Prostate gland (tissue), 2 donors: ENCODE results near the gene BCL2A1. TPM values are rescaled to one million over a fixed set of nuclear protein-coding genes. Genes with fewer than 3 reads are reported as not detected.
"Not testable (repeated sequence)": the region's sequence is repeated elsewhere in the genome, so short reads cannot be mapped to it uniquely, and the experiment has no call there.

ENCODE experiments used
- DNase-seq: peaks from one replicate; pipeline ENCODE4 v3.0.0-alpha.2; 2019; ENCODE audit warnings: low spot score
- H3K27ac ChIP-seq, 2 donors: fragments of 200-600 bp; sonication (generic); 2 replicates each; pipeline ENCODE4 v1.5.1; 2017 to 2019
- H3K27me3 ChIP-seq: fragments of 200-600 bp; sonication (generic); replicated peaks from 2 replicates; pipeline ENCODE4 v1.5.1; 2019; ENCODE audit not compliant: insufficient read depth
- H3K36me3 ChIP-seq, 2 donors: fragments of 200-600 bp; sonication (generic); 1 replicate in 1 of 2; 2 replicates in 1 of 2; pipeline versions ENCODE4 v1.5.1 to v1.8.1; 2017 to 2019
- H3K4me1 ChIP-seq: fragments of 200-600 bp; sonication (generic); replicated peaks from 2 replicates; pipeline ENCODE4 v1.5.1; 2019
- H3K4me3 ChIP-seq, 2 donors: fragments of 200-600 bp; sonication (generic); 2 replicates each; pipeline ENCODE4 v1.5.1; 2017 to 2019
- H3K9me3 ChIP-seq: fragments of 200-600 bp; sonication (generic); 2 replicates; pipeline ENCODE4 v1.5.1; 2017
- CTCF ChIP-seq, 4 experiments: fragments of 200-600 bp in 2 of 4; fragments of 450-650 bp in 2 of 4; sonication (generic) in 2 of 4; IDR thresholded peaks; 1 replicate in 3 of 4; 2 replicates in 1 of 4; pipeline ENCODE4 v1.5.1; 2016 to 2019; ENCODE audit warnings: antibody characterized with exemption in 4 of 4, mild to moderate bottlenecking in 2 of 4, moderate library complexity in 2 of 4
- POLR2A ChIP-seq: fragments of 450-650 bp; IDR thresholded peaks from one replicate; pipeline ENCODE4 v1.6.1; 2016; ENCODE audit warnings: antibody characterized with exemption, mild to moderate bottlenecking
- POLR2AphosphoS5 ChIP-seq: sonication (generic); formaldehyde crosslinking; IDR thresholded peaks from one replicate; pipeline ENCODE4 v1.6.1; 2017; ENCODE audit warnings: antibody characterized with exemption
- WGBS: methylation state at CpG from one replicate; pipeline ENCODE4 v1.1.5; 2018; 5-methylcytosine and 5-hydroxymethylcytosine counted together
- intact Hi-C: fragments of 100-400 bp; cut with DNase I; formaldehyde crosslinking; loops from one replicate; pipeline ENCODE4 v1.14.2; 2022
- total RNA-seq, 2 donors: library from RNA; depleted of rRNA; stranded (reverse); fragments of >200 nt; gene quantifications; one replicate each; pipeline ENCODE4 v1.1.0, GENCODE V29; 2016

BCL2A1 gene
- total RNA-seq, 2 donors from 2014 or later = 0.57 to 2.7 TPM

DNA sequence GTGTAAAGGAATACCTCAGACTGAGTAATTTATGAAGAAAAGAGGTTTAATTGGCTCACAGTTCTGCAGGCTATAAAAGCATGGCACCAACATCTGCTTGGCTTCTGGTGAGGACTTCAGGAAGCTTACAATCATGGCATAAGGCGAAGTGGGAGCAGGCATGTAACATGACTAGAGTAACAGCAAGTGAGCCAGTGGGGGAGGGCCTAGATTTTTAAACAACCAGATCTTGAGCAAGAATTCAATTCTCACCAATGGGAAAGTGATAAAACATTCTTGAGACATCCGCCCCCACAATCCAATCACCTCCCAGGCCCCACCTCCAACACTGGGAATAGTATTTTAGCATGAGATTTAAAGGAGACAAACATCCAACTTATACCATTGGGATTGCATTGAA is 44.2 kb upstream of the BCL2A1 start:
- Histone ChIP-seq H3K4me1 (no peaks in the 10 kb centered on the region), H3K27me3 (no peaks in the 10 kb centered on the region), H3K36me3 (no peaks in the 10 kb centered on the region), H3K9me3 (no peaks in the 10 kb centered on the region), H3K4me3 (no peak overlapping the region), H3K27ac (no peak overlapping the region)
- intact Hi-C loops = no loop called here
- no peak for TF ChIP-seq CTCF (IDR thresholded peaks at IDR 0.05)
- TF ChIP-seq POLR2AphosphoS5 = no peak
- TF ChIP-seq POLR2A = no peak
- 92% methylated on average over 2 of the region's 2 CpGs for WGBS
- DNase-seq = no peak

- H3K27ac ChIP-seq, DNase-seq, H3K36me3 ChIP-seq, intact Hi-C loops, H3K27me3 ChIP-seq, H3K4me3 ChIP-seq, H3K4me1 ChIP-seq, H3K9me3 ChIP-seq: not testable (repeated sequence)
- 96% methylated on average over 7 of the region's 7 CpGs for WGBS
These were observed 43.2 kb upstream of the BCL2A1 start for GRCh38 chr15:80014186-80014585.

DNA sequence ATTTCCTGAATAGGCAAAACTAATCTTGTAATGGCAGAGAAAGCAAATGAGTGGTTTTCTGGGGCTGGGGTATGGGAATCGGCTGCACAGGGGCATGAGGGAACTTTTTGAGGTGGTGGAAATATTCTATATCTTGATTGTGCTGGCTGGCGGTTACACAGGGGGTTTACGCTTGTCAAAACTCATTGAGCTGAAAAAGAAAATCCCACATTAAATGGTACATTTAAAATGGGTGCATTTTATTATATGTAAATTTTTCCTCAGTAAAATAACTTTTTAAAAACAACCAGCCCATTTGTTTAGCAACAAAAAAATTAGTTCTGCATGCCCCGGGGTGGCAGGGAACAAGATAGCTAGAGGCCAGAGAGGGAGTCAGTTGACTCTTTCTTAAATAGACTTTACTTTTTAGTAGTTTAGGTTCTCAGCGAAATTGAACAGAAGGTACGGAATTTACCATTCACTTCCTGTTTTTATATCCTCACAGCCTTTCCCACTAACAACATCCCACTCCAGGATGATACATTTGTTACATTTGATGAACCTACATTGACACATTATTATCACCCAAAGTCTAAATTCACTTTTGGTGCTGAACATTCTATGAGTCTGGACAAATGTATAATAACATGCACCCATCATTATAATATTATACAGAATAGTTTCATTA is 41.2 kb upstream of the BCL2A1 start:
- DNase-seq = no peak
- TF ChIP-seq CTCF (IDR thresholded peaks at IDR 0.05) (no peak), POLR2AphosphoS5 (no peak), POLR2A (no peak)
- no peaks in the 10 kb centered on the region for H3K36me3 ChIP-seq
- no peaks in the 10 kb centered on the region for H3K27me3 ChIP-seq
- intact Hi-C loops = no loop called here
- H3K4me3 ChIP-seq = no peak overlapping the region
- H3K27ac ChIP-seq = no peak overlapping the region
- H3K9me3 ChIP-seq = no peaks in the 10 kb centered on the region
- 82% methylated on average over 6 of the region's 6 CpGs for WGBS
- H3K4me1 ChIP-seq = no peaks in the 10 kb centered on the region

DNA sequence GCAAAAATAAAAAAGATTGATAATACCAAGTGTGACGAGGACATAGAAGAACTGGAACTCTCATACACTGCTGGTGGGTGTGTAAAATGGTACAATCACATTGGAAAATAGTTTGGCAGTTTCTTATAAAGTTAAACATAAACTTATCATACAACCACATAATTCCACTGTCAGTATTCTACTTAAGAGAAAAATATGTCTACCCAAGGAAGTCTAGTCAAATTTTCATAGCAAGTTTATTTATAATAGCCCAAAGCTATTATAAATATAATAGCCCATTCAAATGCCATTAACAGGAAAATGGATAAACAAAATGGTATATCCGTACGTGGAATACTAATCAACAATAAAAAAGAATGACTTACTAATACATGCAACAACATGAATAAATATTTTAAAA is 40.6 kb upstream of the BCL2A1 start:
- no peaks in the 10 kb centered on the region for H3K36me3 ChIP-seq
- no peaks in the 10 kb centered on the region for H3K4me1 ChIP-seq
- no peaks in the 10 kb centered on the region for H3K9me3 ChIP-seq
- 50% methylated on average over 3 of the region's 3 CpGs for whole genome bisulfite sequencing
- H3K4me3 ChIP-seq = no peak overlapping the region
- H3K27me3 ChIP-seq = no peaks in the 10 kb centered on the region
- intact Hi-C loops = no loop called here
- H3K27ac ChIP-seq = no peak overlapping the region
- no peak for TF ChIP-seq POLR2AphosphoS5
- no peak for TF ChIP-seq CTCF (IDR thresholded peaks at IDR 0.05)
- no peak for TF ChIP-seq POLR2A
- DNase-seq = no peak

GRCh38 chr15:80011041-80011523 is 40.1 kb upstream of the BCL2A1 start:
- H3K4me1 ChIP-seq, H3K27me3 ChIP-seq, H3K27ac ChIP-seq, intact Hi-C loops, H3K9me3 ChIP-seq, H3K36me3 ChIP-seq, H3K4me3 ChIP-seq, DNase-seq: not testable (repeated sequence)
- 83% methylated on average over 9 of the region's 9 CpGs for WGBS

GRCh38 chr15:80010131-80010673 is 39.2 kb upstream of the BCL2A1 start:
- H3K4me1 ChIP-seq = no peaks in the 10 kb centered on the region
- intact Hi-C loops = no loop called here
- no peaks in the 10 kb centered on the region for H3K27me3 ChIP-seq
- no peak overlapping the region for H3K27ac ChIP-seq
- DNase-seq = no peak
- 75% methylated on average over 6 of the region's 6 CpGs for WGBS
- TF ChIP-seq CTCF (IDR thresholded peaks at IDR 0.05) (no peak), POLR2AphosphoS5 (no peak), POLR2A (no peak)
- no peaks in the 10 kb centered on the region for H3K9me3 ChIP-seq
- H3K4me3 ChIP-seq = no peak overlapping the region
- no peaks in the 10 kb centered on the region for H3K36me3 ChIP-seq
